Smooth muscle cell of the brain vasculature (primary cell): ENCODE results near the gene TEKT3.

ENCODE experiments used
- DNase-seq: peaks from one replicate; pipeline ENCODE4 v3.0.0-alpha.2; 2012; ENCODE audit warnings: low read depth, low spot score

TEKT3 gene

GRCh38 chr17:15341385-15341849 is at the start of gene TEKT3:
TSS of gene TEKT3 (minus strand) at chr17:15341597. CDS start at chr17:15331585, 10,012 bp downstream.
- DNase-seq, result peak; percentile 28

GRCh38 chr17:15388356-15389041 is 47.1 kb upstream of the TEKT3 start:
- no peak for DNase-seq

GRCh38 chr17:15386083-15386482 is 44.7 kb upstream of the TEKT3 start:
- DNase-seq, result no peak

GRCh38 chr17:15385305-15385704 is 43.9 kb upstream of the TEKT3 start:
- DNase-seq, result no peak

GRCh38 chr17:15384142-15384787 is 42.9 kb upstream of the TEKT3 start:
- no peak for DNase-seq

- no peak for DNase-seq
Measured at GRCh38 chr17:15382914-15383313, 41.5 kb upstream of the TEKT3 start.

GRCh38 chr17:15381707-15382106 is 40.3 kb upstream of the TEKT3 start:
- no peak for DNase-seq

GRCh38 chr17:15380446-15380845 is 39.0 kb upstream of the TEKT3 start:
- DNase-seq, result no peak

- no peak for DNase-seq
Measured at GRCh38 chr17:15379659-15380058, 38.3 kb upstream of the TEKT3 start.

GRCh38 chr17:15378243-15378642 is 36.8 kb upstream of the TEKT3 start:
- no peak for DNase-seq

- DNase-seq, result no peak
Measured at GRCh38 chr17:15377616-15378015, 36.2 kb upstream of the TEKT3 start.

GRCh38 chr17:15377200-15377599 is 35.8 kb upstream of the TEKT3 start:
- no peak for DNase-seq

GRCh38 chr17:15371376-15372130 is 30.2 kb upstream of the TEKT3 start:
- no peak for DNase-seq

- DNase-seq, result no peak
Measured at GRCh38 chr17:15368600-15368999, 27.2 kb upstream of the TEKT3 start.

GRCh38 chr17:15366026-15366425 is 24.6 kb upstream of the TEKT3 start:
- DNase-seq, result no peak

- no peak for DNase-seq
Measured at GRCh38 chr17:15364615-15365014, 23.2 kb upstream of the TEKT3 start.

- DNase-seq, result no peak
Measured at GRCh38 chr17:15363702-15364101, 22.3 kb upstream of the TEKT3 start.

GRCh38 chr17:15361592-15361991 is 20.2 kb upstream of the TEKT3 start:
- DNase-seq, result no peak

GRCh38 chr17:15361151-15361550 is 19.8 kb upstream of the TEKT3 start:
- no peak for DNase-seq

- no peak for DNase-seq
Measured at GRCh38 chr17:15354256-15354655, 12.9 kb upstream of the TEKT3 start.

- DNase-seq, result peak; percentile 3
Measured at GRCh38 chr17:15351925-15352324, 10.5 kb upstream of the TEKT3 start.

- no peak for DNase-seq
Measured at GRCh38 chr17:15351478-15351840, 10.1 kb upstream of the TEKT3 start.
